GM12874 (cell line): ENCODE measurements around the gene ENDOV.

Experiments used
- TF ChIP-seq, protein P1 (sequence below): IDR thresholded peaks from 2 replicates; pipeline ENCODE4 v1.5.1; 2011; ENCODE audit warnings: low read depth, mild to moderate bottlenecking, control low read depth, low read length, moderate library complexity; ENCODE audit not compliant: insufficient read depth

ENDOV gene

DNA sequence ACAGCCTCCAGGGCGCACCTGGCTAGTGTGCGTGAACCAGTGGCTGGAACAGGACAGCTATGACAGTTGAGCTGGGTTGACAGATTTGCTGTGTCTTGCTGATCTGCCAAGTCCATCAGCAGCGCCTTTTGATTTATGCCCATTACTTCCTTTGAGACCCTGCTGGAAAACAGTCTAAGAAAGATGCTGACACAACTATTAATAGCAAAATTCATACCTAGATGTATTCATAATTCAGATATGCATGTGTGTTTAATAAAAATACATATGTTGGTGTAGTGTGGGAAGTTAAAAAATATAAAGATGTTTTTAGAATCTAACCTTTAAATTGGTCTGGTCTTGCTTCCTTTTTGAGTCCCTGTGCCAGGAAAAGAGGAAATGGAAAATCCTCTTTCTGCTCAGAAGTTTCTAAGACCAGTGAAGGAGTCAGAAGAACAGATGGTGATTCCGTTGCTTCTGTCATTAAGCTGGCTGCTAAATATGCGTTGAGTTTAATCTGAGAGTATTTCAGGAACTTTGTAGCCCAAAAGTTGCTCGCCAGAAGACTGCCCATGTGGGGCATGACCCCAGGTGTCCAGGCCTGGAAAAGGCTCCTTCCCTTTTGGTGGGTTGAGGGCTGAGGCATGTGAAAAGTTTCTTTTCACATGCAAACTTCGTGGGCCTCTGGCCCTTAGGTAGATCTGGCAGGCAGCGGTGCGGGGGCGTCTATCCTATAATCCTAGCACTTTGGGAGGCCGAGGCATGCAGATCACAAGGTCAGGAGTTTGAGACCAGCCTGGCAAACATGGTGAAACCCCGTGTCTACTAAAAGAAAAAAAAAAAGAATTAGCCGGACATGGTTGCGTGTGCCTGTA, 40.0 kb upstream of the ENDOV start:
- TF ChIP-seq, protein P1, sequence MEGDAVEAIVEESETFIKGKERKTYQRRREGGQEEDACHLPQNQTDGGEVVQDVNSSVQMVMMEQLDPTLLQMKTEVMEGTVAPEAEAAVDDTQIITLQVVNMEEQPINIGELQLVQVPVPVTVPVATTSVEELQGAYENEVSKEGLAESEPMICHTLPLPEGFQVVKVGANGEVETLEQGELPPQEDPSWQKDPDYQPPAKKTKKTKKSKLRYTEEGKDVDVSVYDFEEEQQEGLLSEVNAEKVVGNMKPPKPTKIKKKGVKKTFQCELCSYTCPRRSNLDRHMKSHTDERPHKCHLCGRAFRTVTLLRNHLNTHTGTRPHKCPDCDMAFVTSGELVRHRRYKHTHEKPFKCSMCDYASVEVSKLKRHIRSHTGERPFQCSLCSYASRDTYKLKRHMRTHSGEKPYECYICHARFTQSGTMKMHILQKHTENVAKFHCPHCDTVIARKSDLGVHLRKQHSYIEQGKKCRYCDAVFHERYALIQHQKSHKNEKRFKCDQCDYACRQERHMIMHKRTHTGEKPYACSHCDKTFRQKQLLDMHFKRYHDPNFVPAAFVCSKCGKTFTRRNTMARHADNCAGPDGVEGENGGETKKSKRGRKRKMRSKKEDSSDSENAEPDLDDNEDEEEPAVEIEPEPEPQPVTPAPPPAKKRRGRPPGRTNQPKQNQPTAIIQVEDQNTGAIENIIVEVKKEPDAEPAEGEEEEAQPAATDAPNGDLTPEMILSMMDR = no peak

DNA sequence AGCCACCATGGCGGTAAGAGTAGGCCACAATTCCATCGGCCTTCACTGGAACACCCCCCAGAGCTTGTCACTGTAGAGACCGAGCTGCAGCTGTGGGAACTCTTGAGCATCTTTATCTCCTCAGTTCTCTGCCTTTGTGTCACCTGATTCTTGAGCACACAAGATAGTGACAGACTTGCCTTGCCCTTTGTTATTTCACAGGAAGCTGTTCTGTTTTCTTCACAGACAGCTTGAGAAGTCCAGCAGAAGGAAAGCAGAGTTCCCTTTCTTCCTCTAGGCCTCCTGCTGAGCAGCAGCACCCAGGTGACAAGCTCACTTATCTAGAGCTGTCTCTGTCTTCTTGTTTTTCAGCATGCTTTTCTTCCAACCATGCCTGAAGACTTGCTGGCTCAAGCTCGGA, 38.4 kb upstream of the ENDOV start:
- TF ChIP-seq, protein P1 = no peak

DNA sequence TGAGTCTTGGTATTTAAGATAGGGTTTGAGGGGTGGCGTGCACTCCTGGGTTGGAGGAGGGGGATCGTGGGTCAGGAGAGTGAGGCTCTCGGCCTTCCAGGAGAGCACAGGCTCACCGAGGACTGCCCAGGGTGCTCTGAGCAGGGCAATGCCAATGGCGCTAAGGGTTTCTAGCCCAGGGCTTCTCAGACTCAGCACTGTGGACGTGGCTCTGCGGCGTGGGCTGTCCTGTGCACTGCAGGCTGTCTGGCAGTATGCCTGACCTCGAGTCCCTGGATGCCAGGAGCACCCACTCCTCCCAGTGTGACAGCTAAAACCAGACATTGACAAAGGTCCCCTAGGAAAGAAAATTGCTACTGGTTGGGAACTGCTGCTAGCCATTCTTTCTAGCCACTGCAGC, 37.2 kb upstream of the ENDOV start:
- TF ChIP-seq, protein P1 = no peak

DNA sequence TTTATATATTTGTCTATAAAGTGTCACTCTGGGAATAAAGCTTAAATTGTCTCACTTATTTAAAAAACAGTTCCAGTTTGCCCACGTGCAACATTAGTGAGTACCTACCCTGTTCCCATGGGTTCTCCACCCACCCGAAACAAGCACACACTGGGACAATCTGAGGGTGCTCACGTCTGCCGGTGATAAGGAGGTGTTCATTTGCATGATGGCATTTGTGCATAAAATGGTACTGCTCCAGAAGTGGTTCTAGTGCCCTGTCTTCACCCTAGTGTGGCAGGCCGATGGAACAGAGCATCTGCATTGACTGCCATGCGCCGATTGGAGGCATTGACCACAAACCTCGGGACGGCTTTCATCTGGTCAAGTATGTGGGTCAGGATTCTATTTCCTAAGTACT, 35.6 kb upstream of the ENDOV start:
- TF ChIP-seq, protein P1 = no peak

DNA sequence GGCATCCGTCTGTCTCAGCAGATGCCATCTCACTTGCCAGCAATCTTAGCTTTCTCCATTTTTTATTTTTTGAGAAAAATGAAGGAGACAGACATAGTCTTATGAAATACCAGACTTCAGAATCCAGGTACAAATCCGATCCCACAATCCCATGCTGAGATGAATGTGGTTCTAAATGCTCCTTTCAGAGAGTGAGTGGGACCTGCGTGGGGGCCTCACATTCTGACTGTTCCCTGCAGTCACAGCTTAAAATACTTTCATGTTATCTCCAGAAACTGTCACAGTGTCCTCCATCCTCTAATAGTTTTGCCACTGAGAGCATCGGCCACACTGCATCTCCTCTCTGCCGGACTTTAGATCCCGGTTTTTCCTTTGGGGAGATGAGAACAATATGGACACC, 34.9 kb upstream of the ENDOV start:
- TF ChIP-seq, protein P1 = no peak

GRCh38 chr17:80380555-80381002, 34.4 kb upstream of the ENDOV start:
- TF ChIP-seq, protein P1 = no peak

DNA sequence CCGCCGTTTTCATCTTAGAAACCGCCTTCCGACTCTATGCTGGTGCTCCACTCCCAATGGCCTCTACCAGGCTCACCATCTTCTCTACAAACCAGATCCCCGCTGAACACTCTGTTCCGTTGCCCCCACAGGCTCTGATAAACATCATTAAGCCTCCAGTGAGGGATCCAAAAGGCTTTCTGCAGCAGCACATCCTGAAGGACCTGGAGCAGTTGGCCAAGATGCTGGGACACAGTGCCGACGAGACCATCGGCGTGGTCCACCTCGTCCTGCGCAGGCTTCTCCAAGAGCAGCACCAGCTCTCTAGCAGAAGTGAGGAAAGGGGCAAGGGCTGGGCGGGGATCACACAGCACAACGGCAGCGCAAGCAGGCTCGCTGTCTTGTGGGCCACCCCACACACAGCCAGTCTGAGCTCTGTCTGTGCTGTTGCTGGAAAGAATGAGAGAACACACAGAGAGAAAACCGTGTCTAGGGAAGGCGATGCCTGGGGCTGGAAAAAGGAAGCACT, 33.5 kb upstream of the ENDOV start:
- TF ChIP-seq, protein P1 = no peak
